ENCODE measurements around the gene ANKRD23.

GRCh38 chr2:96839293-96839874, 4.4 kb downstream of the ANKRD23 start:
- no peak for TF ChIP-seq CTCF (IDR thresholded peaks at IDR 0.05; ENCODE audit: poor library complexity, severe bottlenecking)
- no peak for TF ChIP-seq EZH2 (IDR thresholded peaks at IDR 0.05; ENCODE audit: borderline replicate concordance, insufficient read depth, low read length, poor library complexity, severe bottlenecking)
- TF ChIP-seq POLR2AphosphoS5 (IDR thresholded peaks at IDR 0.05) = no peak
